Amygdala (tissue), 56 donors: ENCODE data around the gene CD3D.

Experiments
- DNase-seq, 56 donors: peaks; one replicate each; lab custom pipeline; 2025; lab: John Stamatoyannopoulos, UW

CD3D gene

DNA sequence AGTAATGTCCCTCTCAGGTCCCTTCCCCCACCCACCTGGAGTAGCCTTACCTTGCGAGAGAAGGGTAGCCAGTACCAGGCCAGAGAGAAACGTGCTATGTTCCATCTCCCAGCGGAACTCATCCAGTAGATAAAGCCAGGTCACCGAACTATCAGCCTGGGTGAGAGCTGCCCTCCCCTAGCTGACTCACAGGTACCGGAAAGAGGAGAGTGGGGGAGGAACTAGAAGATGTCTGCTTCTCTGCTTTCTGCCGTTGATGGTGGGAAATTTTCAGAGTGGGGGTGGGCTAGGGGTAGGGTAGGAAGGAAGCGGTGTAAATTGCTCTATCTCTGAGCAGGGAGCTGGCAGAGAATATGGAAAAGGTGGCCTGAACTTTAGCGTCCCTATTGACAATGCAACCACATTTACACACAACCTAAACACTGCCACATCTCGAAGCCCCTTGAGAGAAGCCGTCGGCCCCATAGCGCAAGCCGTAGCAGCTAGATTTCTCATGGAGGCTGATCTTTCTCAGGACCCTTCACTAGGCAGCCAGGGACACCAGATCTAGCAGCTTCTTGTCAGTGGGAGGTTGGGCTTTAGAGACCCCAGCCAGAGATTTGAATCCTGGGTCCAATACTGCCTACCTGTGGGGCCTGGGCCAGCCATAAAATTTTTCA, at the start of gene CD3D:
CD3D (minus strand) TSS at position 203 of the 659 bp plus-strand sequence; CDS start at position 105, 98 bp downstream.
- no peak for DNase-seq

DNA sequence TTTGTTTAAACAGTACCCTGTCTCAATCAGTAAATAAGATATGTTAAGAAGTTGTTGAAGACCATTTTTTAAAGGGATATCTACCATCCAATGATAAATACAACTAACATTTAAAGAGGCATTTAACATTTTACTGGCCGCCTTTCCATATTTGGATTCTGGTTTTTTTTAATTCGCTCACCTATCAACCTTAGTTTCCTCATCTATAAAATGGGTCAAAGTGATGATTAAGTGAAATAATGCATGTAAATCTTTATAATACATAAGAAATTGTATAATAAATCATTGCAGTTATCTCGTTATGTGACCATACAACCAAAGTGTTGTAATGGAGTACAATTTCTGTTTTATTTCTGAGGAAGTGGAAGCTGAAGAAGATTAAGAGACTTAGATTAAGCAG, 41.2 kb upstream of the CD3D start:
- no peak for DNase-seq

DNA sequence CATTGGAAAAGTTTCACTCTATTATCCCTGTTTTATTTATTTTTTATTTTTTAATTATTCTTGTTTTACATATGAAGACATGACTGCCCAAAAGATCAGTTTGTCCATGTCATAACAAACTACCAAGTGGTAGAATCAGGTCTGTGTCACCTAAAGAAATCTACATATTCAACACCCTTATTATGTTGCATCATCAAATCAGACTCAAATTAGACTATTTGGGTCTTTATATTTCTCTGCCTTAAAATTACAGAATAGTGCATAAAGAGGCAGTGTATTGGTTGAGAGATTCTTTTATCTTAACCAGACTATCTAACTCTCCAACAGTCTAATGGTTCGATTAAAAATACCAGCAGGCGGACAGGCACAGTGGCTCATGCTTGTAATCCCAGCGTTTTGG, 40.4 kb upstream of the CD3D start:
- DNase-seq: no peak

DNA sequence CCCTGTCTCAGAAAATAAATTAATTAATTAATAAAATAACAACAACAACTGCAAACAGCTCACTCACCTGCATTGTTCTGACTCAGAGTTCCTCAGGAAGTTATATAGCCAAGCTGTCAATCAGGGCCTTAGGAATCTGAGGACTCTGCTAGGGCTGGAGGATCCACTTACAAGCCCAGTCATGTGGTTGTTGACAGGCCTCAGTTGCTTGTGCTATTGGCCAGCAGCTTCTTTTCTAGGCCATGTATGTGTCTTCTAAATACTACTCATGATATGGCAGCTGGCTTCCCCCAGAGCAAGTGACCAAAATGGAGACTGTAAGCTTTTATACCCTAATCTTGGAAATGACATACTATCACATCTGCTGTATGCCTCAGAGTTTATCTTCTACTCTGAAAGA, 38.1 kb upstream of the CD3D start:
- no peak for DNase-seq

DNA sequence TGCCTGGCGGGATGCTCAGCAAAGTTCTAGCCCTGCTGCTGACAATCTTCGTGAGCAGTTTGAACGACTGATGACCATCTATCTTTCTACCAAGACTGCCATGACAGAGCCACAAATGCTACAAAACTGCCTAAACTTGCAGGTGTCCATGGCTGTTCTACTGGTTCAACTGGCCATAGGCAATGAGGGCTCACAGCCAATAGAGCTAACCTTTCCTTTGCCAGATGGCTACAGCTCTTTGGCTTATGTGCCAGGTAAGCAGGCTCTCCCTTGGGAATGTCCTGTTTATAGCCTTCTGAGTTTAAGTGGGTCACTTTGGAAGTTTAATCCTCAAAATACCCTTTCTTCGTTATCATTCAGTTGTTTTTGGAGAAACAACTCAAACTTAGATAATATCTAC, 37.0 kb upstream of the CD3D start:
- DNase-seq: no peak

DNA sequence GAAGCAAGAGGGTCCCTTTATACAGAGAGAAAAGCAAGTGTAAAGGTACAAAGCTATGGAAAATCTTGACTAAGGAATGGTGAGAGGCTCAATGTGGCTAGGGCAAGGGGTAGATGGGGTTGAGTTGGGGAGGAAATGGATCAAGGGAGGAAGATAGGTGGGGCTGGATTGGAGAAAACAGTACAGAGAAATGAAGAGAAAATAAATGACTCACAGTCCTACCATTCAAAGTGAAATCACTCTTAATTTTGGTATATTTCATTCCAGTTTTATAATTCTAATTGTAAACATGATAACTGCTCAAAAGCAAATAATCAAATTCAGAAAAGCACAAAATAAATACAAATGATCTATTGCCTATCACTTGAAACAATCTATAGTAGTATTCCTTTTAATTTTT, 33.5 kb upstream of the CD3D start:
- DNase-seq: no peak

DNA sequence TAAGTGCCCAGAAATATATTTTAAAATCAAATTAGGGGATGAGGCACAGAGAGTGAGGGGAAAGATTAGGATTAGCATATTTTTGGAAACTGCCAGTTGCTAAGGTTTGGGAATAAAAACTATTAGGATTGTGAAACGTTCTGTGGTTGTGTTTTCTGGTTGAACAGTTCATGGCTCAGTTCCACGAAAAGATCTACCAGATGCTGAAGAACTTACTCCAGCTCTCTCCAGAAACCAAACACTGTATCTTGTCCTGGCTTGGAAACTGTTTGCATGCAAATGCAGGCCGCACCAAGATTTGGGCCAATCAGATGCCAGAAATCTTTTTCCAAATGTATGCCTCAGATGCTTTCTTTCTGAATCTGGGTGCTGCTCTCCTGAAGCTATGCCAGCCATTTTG, 32.2 kb upstream of the CD3D start:
- no peak for DNase-seq

DNA sequence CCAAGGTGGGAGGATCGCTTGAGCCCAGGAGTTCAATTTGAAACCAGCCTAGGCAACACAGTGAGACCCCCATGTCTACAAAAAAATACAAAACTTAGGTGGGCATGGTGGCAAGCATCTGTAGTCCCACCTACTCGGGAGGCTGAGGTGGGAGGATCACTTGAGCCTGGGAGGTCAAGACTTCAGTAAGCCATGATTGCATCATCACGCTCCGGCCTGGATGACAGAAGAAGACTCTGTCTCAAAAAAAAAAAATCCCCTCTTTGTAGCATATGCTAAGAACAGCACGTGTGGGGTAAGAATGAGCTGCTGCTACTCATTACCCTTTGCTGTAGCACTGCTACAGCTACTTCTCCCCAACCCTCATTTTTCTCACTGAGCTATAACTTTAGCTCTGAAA, 31.4 kb upstream of the CD3D start:
- no peak for DNase-seq

DNA sequence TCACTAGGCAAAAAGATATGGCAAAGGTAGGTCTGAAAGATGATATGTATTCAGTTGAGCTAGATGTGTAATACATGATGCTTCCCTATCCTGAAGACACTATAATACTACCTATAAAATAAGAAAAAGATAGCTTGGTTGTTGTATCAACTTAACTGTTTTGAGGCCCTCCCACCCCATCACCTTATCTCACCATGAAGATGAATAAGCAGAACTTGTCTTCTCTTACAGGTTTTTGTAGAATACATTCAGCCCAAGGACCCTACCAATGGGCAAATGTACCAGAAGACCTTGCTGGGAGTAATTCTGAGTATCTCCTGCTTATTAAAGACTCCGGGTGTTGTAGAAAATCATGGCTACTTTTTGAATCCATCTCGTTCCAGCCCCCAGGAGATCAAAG, 30.8 kb upstream of the CD3D start:
- DNase-seq: no peak

DNA sequence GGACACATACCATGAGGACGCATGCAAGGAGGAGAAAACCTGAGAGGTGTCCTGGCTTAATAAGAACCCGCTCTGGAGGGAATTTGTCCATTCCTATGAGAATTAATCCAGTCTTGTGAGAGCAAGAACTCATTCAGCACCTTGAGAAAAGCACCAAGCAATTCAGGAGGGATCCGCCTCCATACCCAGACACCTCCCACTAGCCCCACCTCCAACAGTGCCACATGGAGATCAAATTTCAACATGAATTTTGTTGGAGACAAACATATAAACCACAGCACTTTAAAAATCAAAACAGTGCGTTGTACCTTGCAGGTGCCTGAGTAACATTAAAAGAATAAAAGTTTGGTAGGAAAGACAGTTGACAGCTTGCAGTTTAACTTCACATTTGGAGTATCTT, 28.3 kb upstream of the CD3D start:
- no peak for DNase-seq

DNA sequence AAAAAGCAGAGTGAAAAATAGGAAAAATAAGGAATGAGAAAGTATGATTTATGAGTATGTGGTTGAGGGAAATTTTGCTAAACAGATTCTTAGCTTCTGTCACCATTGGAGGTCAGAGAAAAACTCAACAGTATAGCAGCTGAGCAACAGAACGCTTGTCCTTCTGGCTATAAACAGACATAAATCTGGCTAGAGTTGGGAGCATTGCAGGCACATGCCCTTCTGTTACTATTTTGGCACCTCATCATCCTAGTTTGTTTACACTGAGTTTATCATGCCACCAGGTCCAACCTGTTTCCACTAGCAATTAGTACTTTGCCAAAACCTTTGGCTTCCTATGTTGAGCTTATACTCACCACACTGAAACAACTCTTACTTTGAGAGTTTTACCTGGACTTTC, 23.8 kb upstream of the CD3D start:
- DNase-seq: no peak

DNA sequence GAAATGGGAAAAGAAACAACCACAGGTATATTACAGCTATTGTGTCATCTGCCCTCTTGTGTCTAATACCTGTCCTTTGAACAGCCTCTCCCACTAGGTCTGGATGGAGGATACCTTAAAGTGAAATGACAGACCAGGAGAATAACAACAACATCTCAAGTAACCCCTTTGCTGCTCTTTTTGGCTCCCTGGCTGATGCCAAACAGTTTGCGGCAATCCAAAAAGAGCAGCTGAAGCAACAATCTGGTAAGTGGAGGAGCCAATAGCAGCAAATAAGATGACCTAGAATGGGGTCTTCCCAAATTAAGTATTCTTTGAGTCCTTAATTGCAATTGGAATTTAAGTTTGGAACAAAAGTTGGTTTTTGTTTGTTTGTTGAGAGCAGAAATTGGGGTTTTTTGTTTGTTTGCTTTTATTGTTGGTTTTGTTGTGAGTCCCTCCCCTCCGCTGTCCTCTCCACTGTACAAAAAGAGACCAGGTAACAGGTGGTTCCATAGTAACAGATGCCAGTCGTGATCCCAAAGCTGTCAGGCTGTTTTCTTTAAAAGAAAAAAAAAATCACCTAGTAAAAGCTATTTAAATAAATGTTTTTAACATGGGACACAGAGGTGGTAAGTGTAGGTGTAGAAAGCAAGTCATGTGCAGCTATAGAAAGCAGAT, 22.6 kb upstream of the CD3D start:
- DNase-seq: no peak

DNA sequence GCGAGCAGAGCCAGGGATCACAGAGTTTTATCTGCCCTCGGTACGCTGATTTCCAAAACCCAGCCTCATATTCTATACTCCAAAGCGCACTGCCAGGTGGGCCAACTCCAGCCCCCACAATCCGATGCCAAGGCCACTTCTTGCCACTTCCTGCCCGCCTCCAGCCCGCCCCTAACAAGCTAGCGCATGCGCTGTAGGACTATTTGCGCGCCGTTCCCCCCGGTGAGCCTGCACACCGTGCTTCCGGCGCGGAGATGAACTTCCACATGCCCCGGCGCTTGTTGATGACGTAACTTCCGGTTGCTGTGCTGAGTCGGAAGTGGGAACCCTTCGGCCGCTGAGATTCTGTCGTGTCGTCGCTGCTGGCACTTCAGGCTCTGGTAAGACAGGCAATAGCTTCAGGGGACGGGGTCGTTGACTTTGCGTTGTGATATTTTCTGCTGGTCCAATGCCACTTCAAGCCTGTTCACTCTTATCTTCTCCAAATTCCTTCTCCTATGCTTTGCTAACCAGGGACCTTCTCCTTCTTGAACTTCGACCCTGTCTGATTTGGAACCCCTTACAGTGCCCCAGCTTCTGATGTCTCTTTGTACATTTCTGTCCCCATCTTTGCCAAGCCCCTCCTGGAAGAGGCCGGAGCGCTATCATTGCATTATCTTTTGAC, 16.9 kb upstream of the CD3D start, which contains the start of gene UBE4A:
UBE4A (plus strand) TSS at position 306 of the 664 bp plus-strand sequence. CDS start 5,481 bp downstream, outside the sequence.
- DNase-seq: peak; percentile 36 to 97 (median 89)

DNA sequence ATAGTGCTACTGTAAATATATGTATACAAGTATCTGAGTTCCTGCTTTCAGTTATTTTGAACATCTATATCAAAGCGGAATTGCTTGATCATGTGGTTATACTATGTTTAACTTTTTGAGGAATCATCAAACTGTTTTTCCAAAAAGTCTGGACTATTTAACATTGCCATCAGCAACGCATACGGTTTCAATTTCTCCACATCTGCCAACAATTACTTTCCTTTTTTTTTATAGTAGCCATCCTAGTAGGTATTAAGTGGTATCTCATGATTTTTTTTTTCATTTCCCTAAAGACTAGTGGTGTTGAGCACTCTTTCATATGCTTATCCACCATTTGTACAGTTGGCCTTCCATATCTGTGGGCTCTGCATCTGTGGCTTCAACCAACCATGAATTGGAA, 15.6 kb upstream of the CD3D start:
- no peak for DNase-seq

DNA sequence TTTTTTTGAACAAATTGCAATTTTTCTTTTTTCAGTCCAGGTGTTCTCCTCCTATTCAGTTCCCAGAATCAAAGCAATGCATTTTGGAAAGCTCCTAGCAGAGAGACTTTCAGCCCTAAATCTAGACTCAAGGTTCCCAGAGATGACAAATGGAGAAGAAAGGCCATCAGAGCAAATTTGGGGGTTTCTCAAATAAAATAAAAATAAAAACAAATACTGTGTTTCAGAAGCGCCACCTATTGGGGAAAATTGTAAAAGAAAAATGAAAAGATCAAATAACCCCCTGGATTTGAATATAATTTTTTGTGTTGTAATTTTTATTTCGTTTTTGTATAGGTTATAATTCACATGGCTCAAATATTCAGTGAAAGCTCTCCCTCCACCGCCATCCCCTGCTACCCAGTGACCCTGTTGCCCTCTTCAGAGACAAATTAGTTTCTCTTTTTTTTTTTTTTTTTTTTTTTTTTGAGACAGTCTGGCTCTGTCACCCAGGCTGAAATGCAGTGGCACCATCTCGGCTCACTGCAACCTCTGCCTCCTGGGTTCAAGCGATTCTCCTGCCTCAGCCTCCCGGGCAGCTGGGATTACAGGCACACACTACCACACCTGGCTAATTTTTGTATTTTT, 10.7 kb upstream of the CD3D start:
- DNase-seq: no peak

DNA sequence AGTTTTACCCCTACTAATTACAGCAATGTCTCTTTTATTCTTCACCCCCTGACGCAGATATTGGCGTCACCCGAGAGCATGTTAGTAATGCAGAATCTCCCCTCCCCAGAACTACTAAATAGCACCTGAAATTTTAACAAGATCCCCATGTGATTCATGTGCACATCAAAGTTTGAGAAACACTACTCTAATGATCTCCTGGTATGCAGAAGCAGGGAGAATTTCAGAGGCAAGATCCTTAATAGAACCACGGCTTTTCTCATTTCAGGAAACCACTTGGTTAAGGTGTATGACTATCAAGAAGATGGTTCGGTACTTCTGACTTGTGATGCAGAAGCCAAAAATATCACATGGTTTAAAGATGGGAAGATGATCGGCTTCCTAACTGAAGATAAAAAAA, 7.0 kb upstream of the CD3D start:
- no peak for DNase-seq

DNA sequence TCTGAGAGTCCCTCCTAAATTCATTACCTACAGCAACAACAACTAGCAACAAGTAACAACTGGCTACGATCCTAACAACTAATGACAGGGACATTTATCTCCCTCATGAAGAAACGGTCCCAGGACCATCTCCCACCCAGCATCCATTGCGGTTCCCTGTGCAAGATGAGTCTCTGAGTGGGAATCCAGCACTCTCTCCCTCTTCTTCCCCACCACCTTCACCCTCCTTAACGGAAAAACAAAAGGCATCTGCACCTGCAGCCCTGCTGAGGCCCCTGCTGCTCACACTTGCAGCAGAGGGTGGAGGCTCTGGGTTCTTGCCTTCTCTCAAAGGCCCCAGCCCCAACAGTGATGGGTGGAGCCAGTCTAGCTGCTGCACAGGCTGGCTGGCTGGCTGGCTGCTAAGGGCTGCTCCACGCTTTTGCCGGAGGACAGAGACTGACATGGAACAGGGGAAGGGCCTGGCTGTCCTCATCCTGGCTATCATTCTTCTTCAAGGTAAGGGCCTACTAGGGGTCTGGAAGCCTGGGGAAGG, 1.5 kb upstream of the CD3D start, which contains the start of gene CD3G:
CD3G (plus strand) TSS at position 364 of the 535 bp plus-strand sequence; CDS start at position 444, 80 bp downstream.
- DNase-seq: no peak

DNA sequence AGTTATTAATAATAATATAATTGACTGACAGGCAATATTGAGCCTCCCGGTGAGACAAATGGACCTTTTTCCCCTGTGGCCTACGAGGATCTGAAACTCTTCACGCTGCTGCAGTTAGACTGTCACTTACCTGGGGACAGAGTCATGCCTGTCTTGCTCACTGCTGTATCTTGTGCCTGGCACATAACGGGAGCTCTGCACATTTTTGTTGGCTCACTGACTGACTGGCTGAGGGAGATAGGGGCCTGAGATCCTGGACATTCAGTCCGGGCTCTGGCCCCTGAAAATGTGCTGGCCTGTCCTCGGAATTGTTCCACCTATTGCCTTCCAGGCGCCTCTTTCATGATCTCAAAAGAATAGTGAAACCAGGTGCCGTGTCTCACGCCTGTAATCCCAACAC, 743 bp upstream of the CD3D start:
- no peak for DNase-seq

DNA sequence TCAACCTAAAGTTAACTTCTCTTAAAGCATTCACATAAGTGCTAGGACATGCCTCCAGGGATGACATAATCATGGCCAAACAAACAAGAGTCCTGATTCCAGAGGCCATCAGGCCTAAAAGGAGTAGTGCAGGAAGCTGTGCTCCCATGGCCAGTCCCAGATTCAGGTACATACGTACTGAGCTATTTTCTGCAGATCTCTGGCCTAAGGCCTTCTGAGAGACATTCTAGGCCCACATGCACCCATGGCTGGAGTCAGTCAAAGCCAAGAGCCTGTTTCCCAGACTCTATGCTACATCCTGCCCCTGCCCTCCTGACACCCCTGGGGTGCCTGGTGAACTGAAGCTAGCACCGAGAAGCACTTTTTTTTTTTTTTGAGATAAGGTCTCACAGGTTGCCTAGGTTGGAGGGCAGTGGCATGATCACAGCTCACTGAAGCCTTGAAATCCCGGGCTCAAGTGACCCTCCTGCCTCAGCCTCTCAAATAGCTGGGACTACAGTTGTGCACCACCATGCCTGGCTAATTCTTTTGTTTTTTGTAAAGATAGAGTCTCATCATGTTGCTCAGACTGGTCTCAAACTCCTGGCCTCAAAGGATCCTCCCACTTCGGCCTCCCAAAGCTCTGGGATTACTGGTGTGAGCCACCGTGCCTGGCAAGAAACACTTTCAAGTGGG, 553 bp downstream of the CD3D start:
- DNase-seq: no peak

DNA sequence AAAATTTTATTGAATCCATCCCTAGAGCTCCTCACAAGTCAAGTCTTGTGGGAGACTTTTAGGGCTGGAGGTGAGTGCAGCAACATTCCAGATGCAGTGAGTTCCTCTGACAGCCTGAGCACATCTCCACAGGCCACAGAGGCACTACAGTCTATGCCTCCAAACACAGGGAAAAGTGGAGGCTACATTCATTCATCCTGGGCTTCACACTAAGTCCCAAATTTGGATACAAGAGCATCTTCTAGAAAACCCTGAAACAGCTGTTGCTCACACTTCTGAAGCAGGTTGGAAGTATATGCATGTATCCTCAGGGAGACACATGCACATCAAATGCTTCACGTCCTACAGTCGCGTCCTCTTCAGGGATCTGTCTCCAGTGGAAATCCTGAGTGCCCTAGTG, 1.2 kb downstream of the CD3D start:
- DNase-seq: no peak
